CD4-positive, alpha-beta T cell (primary cell): ENCODE results near the gene TRDMT1. TPM values are rescaled to one million over a fixed set of nuclear protein-coding genes. Genes with fewer than 3 reads are reported as not detected.
A peak's percentile ranks its signal among the peaks of the same experiment; 100 is the strongest.

Source experiments
- ATAC-seq: fragments of 200-7000 bp; cut with Tn5 transposase; one replicate; pipeline ENCODE4 v1.10.0; 2022; ENCODE audit warnings: mild to moderate bottlenecking; ENCODE audit not compliant: poor library complexity
- CTCF ChIA-PET: fragments of 350-600 bp; sonication (Branson Sonifier 250); formaldehyde crosslinking; loops from one replicate; lab custom pipeline; 2021; ENCODE audit warnings: antibody characterized with exemption, inconsistent platforms; lab: Charles Lee
- POLR2A ChIA-PET: fragments of 350-600 bp; sonication (Branson Sonifier 250); formaldehyde crosslinking; loops from one replicate; lab custom pipeline; 2021; ENCODE audit warnings: antibody characterized with exemption, inconsistent platforms; lab: Charles Lee
- DNase-seq, 14 experiments: peaks; one replicate each; pipeline ENCODE4 v3.0.0-alpha.2; 2013 to 2020; ENCODE audit warnings: mixed read lengths in 2 of 14
- H3K27ac ChIP-seq, 2 donors: one replicate each; pipeline versions ENCODE4 v1.5.1 to v1.7.0; 2013; ENCODE audit warnings: low read length in 2 of 2, low read depth in 1 of 2, mild to moderate bottlenecking in 1 of 2
- H3K27me3 ChIP-seq, 2 experiments: 1 replicate in 1 of 2; 2 replicates in 1 of 2; pipeline versions ENCODE4 v1.6.1 to v1.7.0; 2013; ENCODE audit warnings: low read length in 2 of 2, control low read depth in 1 of 2, mild to moderate bottlenecking in 1 of 2, moderate library complexity in 1 of 2; ENCODE audit not compliant: insufficient read depth in 2 of 2, control insufficient read depth in 1 of 2
- H3K36me3 ChIP-seq: one replicate; pipeline ENCODE4 v1.6.1; 2013; ENCODE audit warnings: low read length, control low read depth; ENCODE audit not compliant: insufficient read depth
- H3K4me1 ChIP-seq: one replicate; pipeline ENCODE4 v1.6.1; 2013; ENCODE audit warnings: low read length, control low read depth; ENCODE audit not compliant: insufficient read depth
- H3K4me3 ChIP-seq: one replicate; pipeline ENCODE4 v1.5.1; 2013; ENCODE audit warnings: mild to moderate bottlenecking, low read length, moderate library complexity
- H3K9me3 ChIP-seq, 2 experiments: 1 replicate in 1 of 2; 2 replicates in 1 of 2; pipeline versions ENCODE4 v1.6.1 to v1.7.0; 2013; ENCODE audit warnings: low read length in 2 of 2, mild to moderate bottlenecking in 2 of 2, control low read depth in 1 of 2, moderate library complexity in 1 of 2; ENCODE audit not compliant: control insufficient read depth in 1 of 2, insufficient read depth in 1 of 2
- H3K27ac Mint-ChIP-seq: one replicate; pipeline ENCODE4 v1.8.0; 2020; ENCODE audit warnings: mixed read lengths
- H3K27me3 Mint-ChIP-seq: one replicate; pipeline ENCODE4 v1.8.0; 2021; ENCODE audit warnings: mixed read lengths
- H3K36me3 Mint-ChIP-seq: one replicate; pipeline ENCODE4 v1.8.0; 2021; ENCODE audit warnings: low read depth, mixed read lengths
- H3K4me1 Mint-ChIP-seq: one replicate; pipeline ENCODE4 v1.8.0; 2021; ENCODE audit warnings: low read depth, mixed read lengths
- H3K4me3 Mint-ChIP-seq: one replicate; pipeline ENCODE4 v1.8.0; 2020; ENCODE audit warnings: mild to moderate bottlenecking, mixed read lengths
- H3K9me3 Mint-ChIP-seq: one replicate; pipeline ENCODE4 v1.8.0; 2020; ENCODE audit warnings: mixed read lengths
- CTCF ChIP-seq: fragments of 200-600 bp; IDR thresholded peaks from one replicate; pipeline ENCODE4 v1.8.0; 2022; ENCODE audit warnings: antibody characterized with exemption, mild to moderate bottlenecking
- intact Hi-C, 2 experiments: fragments of 100-400 bp; cut with DNase I in 1 of 2; cut with micrococcal nuclease in 1 of 2; formaldehyde crosslinking; loops; one replicate each; pipeline versions ENCODE4 v1.15.1 to v1.9.0; 2023 to 2025; cut with DNase I, micrococcal nuclease
- total RNA-seq, 174 experiments: library from RNA in 2 of 174; stranded (reverse) in 2 of 174; gene quantifications; one replicate each; pipeline ENCODE4 v1.2.3 and lab custom pipeline; 2021 to 2026

TRDMT1 gene
- total RNA-seq, 2 experiments from 2014 or later, result 20.3 to 21.3 TPM

DNA sequence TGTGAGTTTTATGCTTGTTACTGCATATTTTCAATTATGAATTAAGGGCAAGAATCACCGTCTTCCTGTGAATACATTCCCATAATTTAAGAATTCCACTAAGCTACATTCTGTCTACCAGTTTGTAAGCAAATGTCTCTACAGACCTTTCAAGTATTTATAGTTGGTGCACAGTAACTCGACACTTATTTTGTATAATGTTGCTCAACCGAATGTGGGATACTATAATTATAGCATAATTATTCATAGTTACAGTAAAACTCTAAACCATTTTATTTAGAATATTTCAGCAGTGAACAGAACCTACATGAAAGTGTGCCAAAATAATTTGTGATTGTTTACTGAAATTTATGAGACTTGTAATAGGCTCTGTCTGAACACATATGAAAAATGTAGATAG, 54.6 kb downstream of the TRDMT1 start:
- TF ChIP-seq CTCF, result no peak
- Histone ChIP-seq H3K4me1 (no peaks in the 10 kb centered on the region), H3K4me3 (no peak overlapping the region), H3K27me3 (no peaks in the 10 kb centered on the region), H3K9me3 (no peaks in the 10 kb centered on the region), H3K36me3 (peaks cover 4% of the 10 kb centered on the region), H3K27ac (no peak overlapping the region)
- no peak for DNase-seq
- ChIA-PET POLR2A (no interaction called here), CTCF (no interaction called here)
- intact Hi-C loops, result no loop called here
- no peak for ATAC-seq
- Mint-ChIP-seq H3K9me3 (no peaks in the 10 kb centered on the region), H3K4me1 (peaks cover 11% of the 10 kb centered on the region), H3K27ac (no peak overlapping the region), H3K36me3 (peaks cover 23% of the 10 kb centered on the region), H3K27me3 (no peaks in the 10 kb centered on the region), H3K4me3 (no peak overlapping the region)

- no peaks in the 10 kb centered on the region for H3K9me3 ChIP-seq
- intact Hi-C loops, result no loop called here
- ChIA-PET POLR2A (interaction anchor here (1.1 to 1.2 kb wide), 2 partner anchors 56 to 83 kb away, joined by 3 to 4 read pairs; partner anchors contain the start of genes TRDMT1 and VIM), CTCF (interaction anchor here (1.5 kb wide), 1 partner anchor 85 kb away, joined by 4 read pairs; no protein-coding TSS in a partner anchor)
- Mint-ChIP-seq H3K9me3 (no peaks in the 10 kb centered on the region), H3K27me3 (no peaks in the 10 kb centered on the region), H3K4me1 (peaks cover 19% of the 10 kb centered on the region), H3K4me3 (no peak overlapping the region), H3K27ac (peak overlapping the region; percentile 9), H3K36me3 (peaks cover 16% of the 10 kb centered on the region)
- H3K36me3 ChIP-seq, result peaks cover 4% of the 10 kb centered on the region
- H3K27me3 ChIP-seq, result no peaks in the 10 kb centered on the region
- ATAC-seq (no peak), DNase-seq (no peak)
- no peak for TF ChIP-seq CTCF
- H3K4me1 ChIP-seq, result no peaks in the 10 kb centered on the region
- H3K27ac ChIP-seq, result no peak overlapping the region
- H3K4me3 ChIP-seq, result no peak overlapping the region
Measured at GRCh38 chr10:17145239-17145638, 56.2 kb downstream of the TRDMT1 start.

- ChIA-PET CTCF (interaction anchor here (1.5 kb wide), 1 partner anchor 85 kb away, joined by 4 read pairs; no protein-coding TSS in a partner anchor), POLR2A (interaction anchor here (1.1 to 1.2 kb wide), 2 partner anchors 57 to 83 kb away, joined by 3 to 4 read pairs; partner anchors contain the start of genes TRDMT1 and VIM)
- Mint-ChIP-seq H3K27ac (peak overlapping the region; percentile 9), H3K27me3 (no peaks in the 10 kb centered on the region), H3K4me3 (no peak overlapping the region), H3K4me1 (peaks cover 19% of the 10 kb centered on the region), H3K9me3 (no peaks in the 10 kb centered on the region), H3K36me3 (peaks cover 15% of the 10 kb centered on the region)
- Histone ChIP-seq H3K4me3 (no peak overlapping the region), H3K4me1 (no peaks in the 10 kb centered on the region), H3K9me3 (no peaks in the 10 kb centered on the region), H3K27me3 (no peaks in the 10 kb centered on the region), H3K36me3 (peaks cover 4% of the 10 kb centered on the region), H3K27ac (no peak overlapping the region)
- DNase-seq (peak in 3 of 14 experiments; percentile 13 to 24 (median 23)), ATAC-seq (no peak)
- intact Hi-C loops, result no loop called here
- no peak for TF ChIP-seq CTCF
Measured at GRCh38 chr10:17144757-17145156, 56.7 kb downstream of the TRDMT1 start.
